ENCODE data around the gene LYL1.

DNA sequence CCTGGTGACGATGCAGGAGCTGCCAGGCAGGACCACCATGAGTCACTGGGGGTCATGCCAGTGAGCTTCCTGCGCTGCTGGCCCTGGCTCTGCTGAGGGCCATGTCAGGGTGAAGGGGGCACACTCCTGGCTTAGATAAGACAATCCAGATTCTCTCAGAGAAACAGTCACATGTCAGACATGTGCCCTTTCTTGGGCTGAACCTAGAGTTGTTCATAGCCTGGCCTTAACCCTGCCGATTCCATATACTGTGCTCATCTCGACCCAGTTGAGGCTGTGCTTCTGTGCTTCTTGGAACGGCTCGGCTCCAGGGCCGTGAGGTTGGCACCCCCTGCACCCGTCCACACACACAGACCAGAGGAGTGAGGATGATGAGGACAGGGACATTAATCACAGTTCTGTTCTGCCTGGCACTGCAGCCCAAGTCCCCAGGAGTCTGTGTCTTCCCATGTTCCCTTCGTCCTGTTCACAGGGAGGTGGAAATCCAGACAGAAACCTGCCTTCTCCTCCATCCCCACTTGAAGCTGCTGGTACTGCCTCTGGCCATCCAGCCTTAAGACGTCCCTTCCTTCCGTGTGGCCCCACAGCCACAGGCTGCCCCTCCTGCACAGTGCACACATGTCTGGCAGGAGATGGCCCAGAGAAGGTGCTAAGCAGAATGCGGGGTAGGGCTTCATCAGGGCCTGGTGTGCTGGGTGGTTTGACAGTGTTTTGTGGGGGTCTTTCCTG lies 50.0 kb downstream of the LYL1 start:
- TF ChIP-seq POLR2AphosphoS5 (IDR thresholded peaks at IDR 0.05; ENCODE audit: borderline replicate concordance, low read depth, low read length) (no peak), EZH2 (IDR thresholded peaks at IDR 0.05) (no peak), FOXP2 (optimal IDR thresholded peaks at IDR 0.05; ENCODE audit: control extremely low read depth, extremely low read length, insufficient read depth) (no peak)

All from SK-N-MC (cell line).